ENCODE measurements around the gene WEE2.

Gene WEE2

DNA sequence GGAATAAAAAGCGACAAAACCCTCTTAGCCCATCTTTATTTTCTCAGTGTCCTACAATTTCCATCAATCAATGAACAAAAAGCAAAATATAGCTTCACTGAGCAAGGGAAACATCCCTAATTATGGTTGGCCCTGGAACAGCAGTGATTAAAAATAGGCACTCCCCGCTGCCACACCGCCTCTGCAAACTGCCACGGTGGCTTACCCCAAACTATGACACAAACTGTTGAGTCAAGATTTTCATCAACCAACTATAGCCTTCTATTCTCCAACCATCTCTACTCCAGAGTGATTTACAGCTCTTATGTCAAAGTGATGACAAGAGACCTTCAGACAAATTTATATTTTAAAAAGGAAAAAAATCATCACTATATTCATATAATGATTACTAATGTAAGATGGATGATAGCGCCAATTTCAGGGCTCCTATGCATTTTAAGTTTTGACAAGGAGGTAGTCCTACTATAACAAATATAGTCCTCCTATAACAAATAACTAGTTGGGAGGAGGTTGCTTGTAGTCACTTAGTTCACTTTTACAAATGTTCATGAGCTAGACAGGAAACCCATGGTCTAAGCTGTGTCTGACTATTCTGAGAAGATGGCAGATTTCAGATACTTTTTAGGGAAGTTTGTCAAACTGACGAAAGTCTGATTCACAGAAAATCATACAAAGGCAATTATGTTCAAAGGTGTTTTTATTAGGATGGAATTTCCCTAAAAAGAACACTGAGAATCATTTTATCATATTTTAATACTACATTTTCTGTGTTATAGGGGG, 32.5 kb upstream of the WEE2 start:
- no peak for TF ChIP-seq EZH2phosphoT487 (IDR thresholded peaks at IDR 0.05; ENCODE audit: borderline replicate concordance, low read length)
- TF ChIP-seq, protein P1, sequence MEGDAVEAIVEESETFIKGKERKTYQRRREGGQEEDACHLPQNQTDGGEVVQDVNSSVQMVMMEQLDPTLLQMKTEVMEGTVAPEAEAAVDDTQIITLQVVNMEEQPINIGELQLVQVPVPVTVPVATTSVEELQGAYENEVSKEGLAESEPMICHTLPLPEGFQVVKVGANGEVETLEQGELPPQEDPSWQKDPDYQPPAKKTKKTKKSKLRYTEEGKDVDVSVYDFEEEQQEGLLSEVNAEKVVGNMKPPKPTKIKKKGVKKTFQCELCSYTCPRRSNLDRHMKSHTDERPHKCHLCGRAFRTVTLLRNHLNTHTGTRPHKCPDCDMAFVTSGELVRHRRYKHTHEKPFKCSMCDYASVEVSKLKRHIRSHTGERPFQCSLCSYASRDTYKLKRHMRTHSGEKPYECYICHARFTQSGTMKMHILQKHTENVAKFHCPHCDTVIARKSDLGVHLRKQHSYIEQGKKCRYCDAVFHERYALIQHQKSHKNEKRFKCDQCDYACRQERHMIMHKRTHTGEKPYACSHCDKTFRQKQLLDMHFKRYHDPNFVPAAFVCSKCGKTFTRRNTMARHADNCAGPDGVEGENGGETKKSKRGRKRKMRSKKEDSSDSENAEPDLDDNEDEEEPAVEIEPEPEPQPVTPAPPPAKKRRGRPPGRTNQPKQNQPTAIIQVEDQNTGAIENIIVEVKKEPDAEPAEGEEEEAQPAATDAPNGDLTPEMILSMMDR (IDR thresholded peaks at IDR 0.05; ENCODE audit: low read depth, low read length, poor library complexity, severe bottlenecking), result no peak
- H3K27me3 ChIP-seq (ENCODE audit: control insufficient read depth, low read length), result 0 out of 2 replicates have a peak, but pooled peaks cover 3% of the 10 kb centered on the region
- H3K9me2 ChIP-seq (replicated peaks; ENCODE audit: control insufficient read depth, low read length), result no peaks in the 10 kb centered on the region
- no peaks in the 10 kb centered on the region for H4K20me1 ChIP-seq (ENCODE audit: control insufficient read depth, insufficient read depth, low read depth, low read length)
- no peak overlapping the region for H3K4me2 ChIP-seq (ENCODE audit: low read length)
- H3K36me3 ChIP-seq (ENCODE audit: control insufficient read depth, low read length), result no peaks in the 10 kb centered on the region
- H3K79me2 ChIP-seq (ENCODE audit: control insufficient read depth, low read length), result no peaks in the 10 kb centered on the region
- H3K4me1 ChIP-seq (ENCODE audit: control insufficient read depth, low read length), result peaks cover 3% of the 10 kb centered on the region; the same call in 1 of the 2 replicates
- H3F3A ChIP-seq (ENCODE audit: control insufficient read depth, insufficient read depth), result no peaks in the 10 kb centered on the region
- H3K4me3 ChIP-seq (ENCODE audit: low read length), result no peak overlapping the region
- H3K9me3 ChIP-seq (ENCODE audit: control insufficient read depth, insufficient read depth, low read length), result no peaks in the 10 kb centered on the region
- H3K27ac ChIP-seq (ENCODE audit: low read depth, low read length), result no peak overlapping the region

DNA sequence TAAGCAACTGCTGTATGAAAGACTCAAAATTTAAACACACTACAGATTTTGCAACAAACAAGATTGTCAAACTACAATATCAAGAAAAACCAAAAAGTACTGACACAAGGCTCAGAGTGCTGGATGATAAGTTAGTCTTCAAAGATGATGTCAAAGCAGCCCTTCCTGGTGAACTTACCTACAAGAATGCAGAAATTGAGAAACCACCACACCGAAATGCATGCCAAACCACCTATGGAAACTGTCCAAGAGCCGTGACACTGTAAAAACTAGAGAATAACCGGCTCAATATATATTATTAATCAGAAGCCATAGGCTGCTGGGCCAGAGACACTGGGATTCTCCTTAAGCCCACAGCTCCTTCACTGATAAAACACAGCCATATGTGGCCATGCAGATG, 31.5 kb upstream of the WEE2 start:
- Histone ChIP-seq H3K4me1 (ENCODE audit: control insufficient read depth, low read length) (peaks cover 3% of the 10 kb centered on the region; the same call in 1 of the 2 replicates), H3K9me3 (ENCODE audit: control insufficient read depth, insufficient read depth, low read length) (no peaks in the 10 kb centered on the region), H3K9me2 (replicated peaks; ENCODE audit: control insufficient read depth, low read length) (no peaks in the 10 kb centered on the region), H3K4me3 (ENCODE audit: low read length) (no peak overlapping the region), H3K4me2 (ENCODE audit: low read length) (no peak overlapping the region), H3K79me2 (ENCODE audit: control insufficient read depth, low read length) (no peaks in the 10 kb centered on the region), H3K27ac (ENCODE audit: low read depth, low read length) (no peak overlapping the region), H3F3A (ENCODE audit: control insufficient read depth, insufficient read depth) (no peaks in the 10 kb centered on the region), H3K36me3 (ENCODE audit: control insufficient read depth, low read length) (no peaks in the 10 kb centered on the region), H4K20me1 (ENCODE audit: control insufficient read depth, insufficient read depth, low read depth, low read length) (no peaks in the 10 kb centered on the region), H3K27me3 (ENCODE audit: control insufficient read depth, low read length) (0 out of 2 replicates have a peak, but pooled peaks cover 3% of the 10 kb centered on the region)
- no peak for TF ChIP-seq EZH2phosphoT487 (IDR thresholded peaks at IDR 0.05; ENCODE audit: borderline replicate concordance, low read length)
- TF ChIP-seq, protein P1 (IDR thresholded peaks at IDR 0.05; ENCODE audit: low read depth, low read length, poor library complexity, severe bottlenecking), result no peak

DNA sequence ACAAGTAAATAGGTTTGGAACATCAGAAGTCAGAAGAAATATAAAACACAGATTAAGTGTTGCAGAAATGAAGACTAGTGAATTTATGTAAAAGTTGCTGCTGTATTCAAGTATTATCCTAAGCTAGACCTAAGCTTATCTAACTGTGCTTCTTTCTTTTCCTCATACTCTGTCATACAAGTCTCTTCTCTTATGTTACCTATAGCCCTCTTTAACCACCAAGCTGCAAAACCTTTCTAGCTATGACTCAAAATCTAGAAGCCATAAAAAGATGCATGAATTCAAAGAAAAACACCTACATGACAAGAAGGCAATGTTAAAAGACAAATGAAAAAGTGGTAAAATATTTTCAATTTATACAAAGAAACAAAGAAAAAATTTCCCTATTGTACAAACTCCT, 29.1 kb upstream of the WEE2 start:
- no peak overlapping the region for H3K4me3 ChIP-seq (ENCODE audit: low read length)
- no peaks in the 10 kb centered on the region for H3K79me2 ChIP-seq (ENCODE audit: control insufficient read depth, low read length)
- no peak overlapping the region for H3K4me2 ChIP-seq (ENCODE audit: low read length)
- H4K20me1 ChIP-seq (ENCODE audit: control insufficient read depth, insufficient read depth, low read depth, low read length), result no peaks in the 10 kb centered on the region
- peaks cover 3% of the 10 kb centered on the region; the same call in 1 of the 2 replicates for H3K4me1 ChIP-seq (ENCODE audit: control insufficient read depth, low read length)
- H3F3A ChIP-seq (ENCODE audit: control insufficient read depth, insufficient read depth), result no peaks in the 10 kb centered on the region
- TF ChIP-seq, protein P1 (IDR thresholded peaks at IDR 0.05; ENCODE audit: low read depth, low read length, poor library complexity, severe bottlenecking), result no peak
- no peak for TF ChIP-seq EZH2phosphoT487 (IDR thresholded peaks at IDR 0.05; ENCODE audit: borderline replicate concordance, low read length)
- H3K27me3 ChIP-seq (ENCODE audit: control insufficient read depth, low read length), result 0 out of 2 replicates have a peak, but pooled peaks cover 3% of the 10 kb centered on the region
- H3K9me2 ChIP-seq (replicated peaks; ENCODE audit: control insufficient read depth, low read length), result no peaks in the 10 kb centered on the region
- H3K27ac ChIP-seq (ENCODE audit: low read depth, low read length), result no peak overlapping the region
- no peaks in the 10 kb centered on the region for H3K9me3 ChIP-seq (ENCODE audit: control insufficient read depth, insufficient read depth, low read length)
- H3K36me3 ChIP-seq (ENCODE audit: control insufficient read depth, low read length), result no peaks in the 10 kb centered on the region
